HG03439 (cell line): ENCODE results near the gene LILRB1.
"Not testable (repeated sequence)": the region's sequence is repeated elsewhere in the genome, so short reads cannot be mapped to it uniquely, and the experiment has no call there.

ENCODE experiments used
- ATAC-seq: cut with Tn5 transposase; IDR thresholded peaks from one replicate; pipeline ENCODE4 v1.9.1; 2021; ENCODE audit warnings: mild to moderate bottlenecking, moderate library complexity; ENCODE audit not compliant: unreplicated experiment

LILRB1 gene

GRCh38 chr19:54630262-54630661, at the start of gene LILRB1:
LILRB1 (plus strand) TSS chr19:54630484; CDS start chr19:54631074, 590 bp downstream.
- ATAC-seq, result not testable (repeated sequence)

- ATAC-seq, result no peak
These were observed 43.9 kb upstream of the LILRB1 start for GRCh38 chr19:54586397-54586796.

GRCh38 chr19:54587026-54587425, 43.3 kb upstream of the LILRB1 start:
- no peak for ATAC-seq

GRCh38 chr19:54593445-54593844, 36.8 kb upstream of the LILRB1 start, which contains the start of gene LILRA1:
LILRA1 (plus strand) TSS chr19:54593632; CDS start chr19:54594245, 613 bp downstream.
- ATAC-seq, result not testable (repeated sequence)

- ATAC-seq, result not testable (repeated sequence)
These were observed 36.2 kb upstream of the LILRB1 start for GRCh38 chr19:54593931-54594626.

GRCh38 chr19:54594737-54595136, 35.5 kb upstream of the LILRB1 start:
- no peak for ATAC-seq

GRCh38 chr19:54595680-54596436, 34.4 kb upstream of the LILRB1 start:
- not testable (repeated sequence) for ATAC-seq

- ATAC-seq, result no peak
These were observed 30.1 kb upstream of the LILRB1 start for GRCh38 chr19:54600212-54600611.

GRCh38 chr19:54606230-54606629, 24.1 kb upstream of the LILRB1 start:
- no peak for ATAC-seq

GRCh38 chr19:54606891-54607784, 23.1 kb upstream of the LILRB1 start:
- ATAC-seq, result peak; percentile 56

- ATAC-seq, result no peak
These were observed 22.5 kb upstream of the LILRB1 start for GRCh38 chr19:54607785-54608150.

- ATAC-seq, result no peak
These were observed 22.1 kb upstream of the LILRB1 start for GRCh38 chr19:54608205-54608604.

- ATAC-seq, result no peak
These were observed 21.5 kb upstream of the LILRB1 start for GRCh38 chr19:54608792-54609191.

GRCh38 chr19:54609356-54609791, 20.9 kb upstream of the LILRB1 start:
- ATAC-seq, result no peak

- no peak for ATAC-seq
These were observed 17.9 kb upstream of the LILRB1 start for GRCh38 chr19:54612428-54612827.

- ATAC-seq, result no peak
These were observed 15.6 kb upstream of the LILRB1 start for GRCh38 chr19:54614726-54615125.

- ATAC-seq, result peak; percentile 22
These were observed 14.2 kb upstream of the LILRB1 start for GRCh38 chr19:54616057-54616456.

GRCh38 chr19:54616821-54617560, 13.3 kb upstream of the LILRB1 start:
- ATAC-seq, result peak; percentile 86

GRCh38 chr19:54620464-54620863, 9.8 kb upstream of the LILRB1 start:
- ATAC-seq, result no peak

GRCh38 chr19:54622431-54622830, 7.9 kb upstream of the LILRB1 start:
- ATAC-seq, result no peak
